GM23338 (cell line): ENCODE measurements around the gene IL22RA2. TPM values are rescaled to one million over a fixed set of nuclear protein-coding genes. Genes with fewer than 3 reads are reported as not detected.

Source experiments
- ATAC-seq: fragments of 200-7000 bp; cut with Tn5 transposase; 3 replicates; pipeline ENCODE4 v1.9.1; 2020
- DNase-seq: peaks from one replicate; pipeline ENCODE4 v3.0.0-alpha.2; 2015; ENCODE audit warnings: low spot score
- H2AFZ ChIP-seq: fragments of 200-600 bp; sonication (generic); 2 replicates; pipeline ENCODE4 v1.8.0; 2016; ENCODE audit warnings: antibody characterized with exemption, mild to moderate bottlenecking, moderate library complexity
- H3F3A ChIP-seq: fragments of 200-600 bp; sonication (generic); replicated peaks from 2 replicates; pipeline ENCODE4 v1.8.0; 2017; ENCODE audit warnings: antibody characterized with exemption, mixed run types, low read depth
- H3K27ac ChIP-seq: fragments of 200-600 bp; sonication (generic); 2 replicates; pipeline ENCODE4 v1.6.1; 2016; ENCODE audit warnings: low read depth
- H3K27me3 ChIP-seq: fragments of 200-600 bp; sonication (generic); 2 replicates; pipeline ENCODE4 v1.8.0; 2016; ENCODE audit warnings: mild to moderate bottlenecking, mixed run types, moderate library complexity; ENCODE audit not compliant: insufficient read depth
- H3K36me3 ChIP-seq: fragments of 200-600 bp; sonication (generic); 2 replicates; pipeline ENCODE4 v1.8.0; 2016; ENCODE audit warnings: mild to moderate bottlenecking; ENCODE audit not compliant: insufficient read depth
- H3K4me1 ChIP-seq: fragments of 200-600 bp; sonication (generic); 2 replicates; pipeline ENCODE4 v1.8.0; 2016; ENCODE audit warnings: mild to moderate bottlenecking, moderate library complexity; ENCODE audit not compliant: insufficient read depth
- H3K4me2 ChIP-seq: fragments of 200-600 bp; sonication (generic); 2 replicates; pipeline ENCODE4 v1.7.1; 2017; ENCODE audit warnings: mixed run types
- H3K4me3 ChIP-seq: fragments of 200-600 bp; sonication (generic); 2 replicates; pipeline ENCODE4 v1.6.1; 2016; ENCODE audit warnings: mixed run types
- H3K79me2 ChIP-seq: fragments of 200-600 bp; sonication (generic); replicated peaks from 2 replicates; pipeline ENCODE4 v1.8.0; 2017; ENCODE audit warnings: mild to moderate bottlenecking; ENCODE audit not compliant: insufficient read depth
- H3K9me2 ChIP-seq: fragments of 200-600 bp; sonication (generic); 2 replicates; pipeline ENCODE4 v1.8.0; 2017; ENCODE audit not compliant: insufficient read depth
- H4K20me1 ChIP-seq: fragments of 200-600 bp; sonication (generic); replicated peaks from 2 replicates; pipeline ENCODE4 v1.8.0; 2017; ENCODE audit warnings: mild to moderate bottlenecking; ENCODE audit not compliant: insufficient read depth
- H3K27ac Mint-ChIP-seq: 2 replicates; pipeline ENCODE4 v1.8.0; 2020; ENCODE audit warnings: inconsistent platforms, mild to moderate bottlenecking, moderate library complexity, mixed read lengths
- H3K27me3 Mint-ChIP-seq: 3 replicates; pipeline ENCODE4 v1.8.0; 2022; ENCODE audit warnings: low read depth, mild to moderate bottlenecking, moderate library complexity, mixed read lengths, inconsistent platforms; ENCODE audit not compliant: insufficient read depth, poor library complexity
- H3K36me3 Mint-ChIP-seq: 3 replicates; pipeline ENCODE4 v1.8.0; 2021; ENCODE audit warnings: low read depth, mild to moderate bottlenecking, inconsistent platforms, moderate library complexity, mixed read lengths
- H3K4me1 Mint-ChIP-seq: 3 replicates; pipeline ENCODE4 v1.8.0; 2020; ENCODE audit warnings: mild to moderate bottlenecking, inconsistent platforms, mixed read lengths
- H3K4me3 Mint-ChIP-seq: 3 replicates; pipeline ENCODE4 v1.8.0; 2021; ENCODE audit warnings: moderate library complexity, mild to moderate bottlenecking, inconsistent platforms, mixed read lengths
- H3K9me3 Mint-ChIP-seq: 3 replicates; pipeline ENCODE4 v1.8.0; 2020; ENCODE audit warnings: moderate library complexity, mild to moderate bottlenecking, inconsistent platforms, mixed read lengths
- CREB1 ChIP-seq: fragments of 250-450 bp; sonication (Bioruptor Pico); IDR thresholded peaks from 2 replicates; pipeline ENCODE4 v1.5.0; 2020; ENCODE audit warnings: low read depth, mild to moderate bottlenecking, moderate library complexity
- CTCF ChIP-seq, 2 experiments: fragments of 200-600 bp in 1 of 2; sonication (generic) in 1 of 2; conservative IDR thresholded peaks; 2 replicates each; pipeline versions ENCODE4 v1.5.1 to v1.6.1; 2016 to 2017; ENCODE audit warnings: antibody characterized with exemption in 2 of 2, low read depth in 2 of 2, mild to moderate bottlenecking in 2 of 2, moderate library complexity in 1 of 2
- ETS1 ChIP-seq: IDR thresholded peaks from 2 replicates; pipeline ENCODE4 v1.6.1; 2016; ENCODE audit warnings: antibody characterized with exemption
- EZH2 ChIP-seq: fragments of 200-600 bp; sonication (generic); IDR thresholded peaks from one replicate; pipeline ENCODE4 v1.8.0; 2017; ENCODE audit warnings: antibody characterized with exemption, mild to moderate bottlenecking, low read depth; ENCODE audit not compliant: unreplicated experiment
- EZH2phosphoT487 ChIP-seq: fragments of 200-600 bp; sonication (generic); IDR thresholded peaks from one replicate; pipeline ENCODE4 v1.8.1; 2018; ENCODE audit warnings: antibody characterized with exemption; ENCODE audit not compliant: unreplicated experiment
- JUNB ChIP-seq: IDR thresholded peaks from one replicate; pipeline ENCODE4 v1.6.1; 2016; ENCODE audit warnings: antibody characterized with exemption; ENCODE audit not compliant: unreplicated experiment
- NANOG ChIP-seq: IDR thresholded peaks from 2 replicates; pipeline ENCODE4 v1.6.1; 2016; ENCODE audit warnings: antibody characterized with exemption, borderline replicate concordance
- POLR2AphosphoS5 ChIP-seq: IDR thresholded peaks from 2 replicates; pipeline ENCODE4 v1.6.1; 2016; ENCODE audit warnings: antibody characterized with exemption, low read depth
- REST ChIP-seq: IDR thresholded peaks from one replicate; pipeline ENCODE4 v1.6.1; 2018; ENCODE audit warnings: antibody characterized with exemption; ENCODE audit not compliant: unreplicated experiment
- STAT1 ChIP-seq: IDR thresholded peaks from one replicate; pipeline ENCODE4 v1.6.1; 2016; ENCODE audit warnings: antibody characterized with exemption; ENCODE audit not compliant: unreplicated experiment
- ZNF114 ChIP-seq: fragments of 250-450 bp; sonication (Bioruptor Pico); IDR thresholded peaks from 2 replicates; pipeline ENCODE4 v1.5.0; 2020; ENCODE audit warnings: mild to moderate bottlenecking, moderate library complexity
- ZNF331 ChIP-seq: fragments of 250-450 bp; sonication (Bioruptor Pico); IDR thresholded peaks from 2 replicates; pipeline ENCODE4 v1.5.0; 2020; ENCODE audit warnings: low read depth, mild to moderate bottlenecking, moderate library complexity
- ZNF462 ChIP-seq: fragments of 250-450 bp; sonication (Bioruptor Pico); IDR thresholded peaks from 2 replicates; pipeline ENCODE4 v1.5.0; 2020; ENCODE audit warnings: mild to moderate bottlenecking, moderate library complexity
- polyA plus RNA-seq: library from polyadenylated mRNA; unstranded; fragments of >200 nt; fragmentation: Nextera tagmentation; extraction: Ambion mirVana; gene quantifications from 2 replicates; pipeline ENCODE4 v1.2.1, GENCODE V29; 2016
- total RNA-seq: library from RNA; depleted of rRNA; stranded (reverse); fragments of >200 nt; shearing (Covaris generic); gene quantifications from 2 replicates; pipeline ENCODE4 v1.2.3, GENCODE V29; 2014

The IL22RA2 gene
- total and polyA plus RNA-seq, 2 experiments from 2014 or later = not detected

- TF ChIP-seq REST (no peak), ZNF331 (CRISPR knock-in tag) (no peak)
Observed at GRCh38 chr6:137115658-137116057, 57.8 kb downstream of the IL22RA2 start (continued).

GRCh38 chr6:137112067-137112355, 61.4 kb downstream of the IL22RA2 start:
- Mint-ChIP-seq H3K9me3 (peaks cover 34% of the 10 kb centered on the region), H3K4me3 (no peak overlapping the region), H3K27me3 (no peaks in the 10 kb centered on the region), H3K36me3 (peaks cover 13% of the 10 kb centered on the region), H3K27ac (no peak overlapping the region), H3K4me1 (no peaks in the 10 kb centered on the region)
- no peaks in the 10 kb centered on the region for H3K27me3 ChIP-seq
- H3K27ac ChIP-seq = no peak overlapping the region
- H2AFZ ChIP-seq = no peak overlapping the region
- H3K4me2 ChIP-seq = no peak overlapping the region
- H3K4me1 ChIP-seq = no peaks in the 10 kb centered on the region
- H3F3A ChIP-seq = no peaks in the 10 kb centered on the region
- H3K9me2 ChIP-seq = no peaks in the 10 kb centered on the region
- H3K79me2 ChIP-seq = no peaks in the 10 kb centered on the region
- H3K4me3 ChIP-seq = no peak overlapping the region
- peaks cover 7% of the 10 kb centered on the region; the same call in 1 of the 2 replicates for H3K36me3 ChIP-seq
- DNase-seq = no peak
- no peak for ATAC-seq
- no peaks in the 10 kb centered on the region for H4K20me1 ChIP-seq
- TF ChIP-seq CREB1 (no peak), ZNF114 (CRISPR knock-in tag) (no peak), JUNB (no peak), CTCF (conservative IDR thresholded peaks at IDR 0.05; ENCODE audit: low read depth in 2 of 2) (no peak), ZNF331 (CRISPR knock-in tag) (no peak), ZNF462 (CRISPR knock-in tag) (no peak), NANOG (no peak), ETS1 (no peak), STAT1 (no peak), EZH2 (no peak), EZH2phosphoT487 (no peak), POLR2AphosphoS5 (no peak)
